CD4-positive, alpha-beta T cell treated with Interleukin-1 beta for 1 hour (primary cell): ENCODE measurements around the gene SKIDA1.
"Not testable (repeated sequence)": the region's sequence is repeated elsewhere in the genome, so short reads cannot be mapped to it uniquely, and the experiment has no call there.

ENCODE experiments used
- DNase-seq, 2 donors: peaks; one replicate each; pipeline ENCODE4 v3.0.0-alpha.2; 2020 to 2022

SKIDA1 gene

DNA sequence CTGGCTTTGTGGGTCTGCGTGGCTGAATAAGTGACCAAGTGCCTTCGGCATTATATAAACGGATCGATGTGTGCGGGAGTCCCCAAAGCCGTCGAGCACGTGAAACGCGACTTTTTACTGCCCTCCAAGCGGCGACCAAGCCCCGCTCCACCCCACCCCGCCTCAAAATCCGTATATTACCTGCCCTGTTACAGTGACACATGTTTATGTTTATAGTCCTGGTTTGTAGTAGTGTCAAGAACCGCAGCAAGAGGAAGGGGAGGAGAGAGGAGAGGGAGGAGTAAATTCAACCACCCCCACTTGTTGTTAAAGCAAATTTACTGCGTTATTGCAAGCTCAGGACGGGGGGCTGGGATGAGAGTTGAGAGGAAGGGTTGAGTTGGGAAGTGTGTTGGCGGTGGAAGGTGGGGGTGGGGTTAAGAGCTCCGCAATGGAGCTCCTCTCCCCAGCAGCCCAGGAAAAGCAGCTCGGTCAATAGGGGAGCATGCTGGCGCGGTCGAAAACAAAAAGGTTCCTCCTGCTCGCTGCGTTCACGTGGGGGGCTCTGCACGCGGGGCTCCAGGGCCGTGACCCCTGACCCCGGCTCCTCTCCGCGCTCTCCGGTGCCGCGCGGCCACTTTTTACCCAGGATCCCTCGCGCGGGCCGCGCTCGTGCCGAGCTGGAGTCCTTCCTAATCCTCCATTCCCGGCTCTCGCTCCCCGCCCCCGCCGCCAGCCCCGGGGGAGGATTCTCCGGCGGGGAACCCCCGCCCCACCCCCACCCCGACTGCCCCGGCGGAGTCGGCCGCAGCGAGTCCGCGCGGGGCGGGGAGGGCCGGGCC is at the start of gene SKIDA1:
Gene SKIDA1 (minus strand): TSS at position 316 of the 821 bp plus-strand sequence. CDS start 7,860 bp downstream, outside the sequence.
- DNase-seq, result peak; percentile 56 to 64

- not testable (repeated sequence) for DNase-seq
Observed at GRCh38 chr10:21574514-21574913, 49.0 kb upstream of the SKIDA1 start.

DNA sequence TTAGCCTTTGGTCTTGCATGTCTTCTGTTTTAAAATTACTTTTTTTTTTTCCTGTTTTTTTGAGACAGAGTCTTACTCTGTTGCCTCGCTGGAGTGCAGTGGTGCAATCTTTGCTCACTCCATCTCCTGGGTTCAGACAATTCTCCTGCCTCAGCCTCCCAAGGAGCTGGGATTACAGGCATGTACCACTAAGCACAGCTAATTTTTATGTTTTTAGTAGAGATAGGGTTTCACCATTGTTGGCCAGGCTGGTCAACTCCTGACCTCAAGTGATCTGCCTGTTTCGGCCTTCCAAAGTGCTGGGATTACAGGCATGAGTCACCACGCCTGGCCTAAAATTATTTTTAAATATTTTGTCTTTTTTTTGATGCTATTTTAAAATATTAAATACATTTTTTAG is 47.1 kb upstream of the SKIDA1 start:
- no peak for DNase-seq

DNA sequence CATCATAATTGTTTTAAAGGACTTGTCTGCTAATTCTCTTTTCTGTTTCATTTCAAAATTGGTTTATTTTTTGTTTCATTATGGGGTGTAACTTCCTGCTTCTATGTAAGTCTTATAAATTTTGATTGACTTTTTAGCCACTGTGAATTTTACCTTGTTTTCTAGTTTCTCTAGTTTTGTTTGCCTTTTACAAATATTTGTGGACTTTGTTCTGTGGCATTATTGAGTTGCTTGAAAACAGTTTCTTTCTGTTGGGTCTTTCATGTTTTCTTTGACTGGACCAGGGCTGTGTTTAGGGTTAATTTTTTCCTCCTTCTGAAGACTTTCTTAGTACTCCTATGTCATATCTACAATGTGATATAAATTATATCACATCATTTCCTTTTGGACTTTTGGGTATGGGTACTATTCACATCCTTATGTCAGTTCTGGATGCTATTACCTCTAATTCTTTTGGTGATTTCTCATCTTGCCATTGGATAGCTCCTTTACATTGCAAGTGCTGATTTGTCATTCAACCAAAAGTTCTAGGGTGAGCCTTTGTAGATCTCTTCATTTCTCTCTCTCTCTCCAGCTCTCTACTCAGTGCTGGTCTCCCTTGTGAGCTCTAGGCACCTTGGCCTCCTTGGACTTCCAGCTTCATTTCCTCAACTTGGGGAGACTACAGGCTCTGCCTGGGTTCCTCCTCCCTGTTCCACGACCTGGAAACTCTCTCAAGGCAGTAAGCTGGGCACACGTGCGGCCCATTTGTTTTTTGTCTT is 45.5 kb upstream of the SKIDA1 start:
- DNase-seq, result no peak

DNA sequence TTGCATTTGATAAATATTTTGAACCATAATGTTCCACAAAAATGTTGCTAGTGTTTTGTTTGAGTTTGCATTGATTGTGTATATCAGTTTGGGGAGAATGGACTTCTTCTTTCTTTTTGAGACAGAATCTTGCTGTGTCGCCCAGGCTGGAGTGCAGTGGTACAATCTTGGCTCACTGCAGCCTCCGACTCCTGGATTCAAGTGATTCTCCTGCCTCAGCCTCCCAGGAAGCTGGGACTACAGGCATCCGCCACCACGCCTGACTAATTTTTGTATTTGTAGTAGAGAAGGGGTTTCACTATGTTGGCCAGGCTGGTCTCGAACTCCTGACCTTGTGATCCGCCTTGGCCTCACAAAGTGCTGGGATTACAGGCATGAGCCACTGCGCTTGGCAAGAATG is 33.5 kb upstream of the SKIDA1 start:
- DNase-seq, result not testable (repeated sequence)

DNA sequence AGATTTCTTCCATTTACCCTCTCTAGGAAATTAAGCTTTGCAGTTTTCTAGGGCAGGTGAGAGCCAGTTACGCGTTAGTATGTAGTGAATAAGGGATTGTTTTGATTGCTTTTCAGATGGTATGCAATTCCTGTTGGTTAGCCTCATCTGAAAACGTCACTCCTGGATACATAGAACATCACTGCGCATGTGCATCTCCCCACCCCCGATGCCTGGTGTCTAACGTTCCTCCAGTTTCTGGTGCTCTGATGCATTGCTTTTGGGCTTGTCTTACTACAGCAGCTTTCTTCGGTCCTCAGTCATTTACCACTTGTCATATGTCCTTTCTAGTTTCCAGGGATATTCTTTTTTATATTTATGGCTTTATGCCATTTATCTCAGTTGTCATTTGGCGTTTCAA is 31.0 kb upstream of the SKIDA1 start:
- no peak for DNase-seq

GRCh38 chr10:21552638-21553037 is 27.2 kb upstream of the SKIDA1 start:
- no peak for DNase-seq

DNA sequence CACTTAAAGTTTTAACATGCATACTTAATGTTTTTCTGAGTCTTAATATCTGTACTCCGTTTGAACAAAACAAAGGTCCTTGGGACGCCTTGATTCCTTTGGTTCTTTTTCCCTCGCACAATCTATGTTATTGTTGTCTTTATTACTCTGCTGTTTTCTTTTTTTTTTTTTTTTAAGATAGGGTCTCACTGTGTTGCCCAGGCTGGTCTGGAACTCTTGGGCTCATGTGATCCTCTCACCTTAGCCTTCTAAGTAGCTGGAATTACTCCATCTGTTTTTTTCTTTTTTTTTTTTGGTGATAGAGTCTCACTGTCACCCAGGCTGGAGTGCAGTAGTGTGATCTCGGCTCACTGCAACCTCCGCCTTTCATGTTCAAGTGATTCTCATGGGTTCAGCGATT is 21.8 kb upstream of the SKIDA1 start:
- no peak for DNase-seq

- not testable (repeated sequence) for DNase-seq
Observed at GRCh38 chr10:21540701-21541100, 15.2 kb upstream of the SKIDA1 start.

DNA sequence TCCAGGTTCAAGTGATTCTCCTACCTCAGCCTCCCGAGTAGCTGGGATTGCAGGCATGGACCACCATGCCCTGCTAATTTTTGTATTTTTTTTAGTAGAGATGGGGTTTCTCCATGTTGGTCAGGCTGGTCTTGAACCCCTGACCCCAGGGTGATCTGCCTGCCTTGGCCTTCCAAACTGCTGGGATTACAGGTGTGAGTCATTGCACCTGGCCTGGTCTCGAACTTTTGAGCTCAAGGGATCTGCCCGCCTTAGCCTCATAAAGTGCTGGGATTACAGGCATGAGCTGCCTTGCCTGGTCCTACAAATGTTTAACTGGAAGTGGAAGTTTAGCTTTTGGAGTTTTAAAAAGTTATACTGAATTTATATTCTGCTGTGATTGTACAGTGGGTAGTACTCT is 11.4 kb upstream of the SKIDA1 start:
- no peak for DNase-seq

DNA sequence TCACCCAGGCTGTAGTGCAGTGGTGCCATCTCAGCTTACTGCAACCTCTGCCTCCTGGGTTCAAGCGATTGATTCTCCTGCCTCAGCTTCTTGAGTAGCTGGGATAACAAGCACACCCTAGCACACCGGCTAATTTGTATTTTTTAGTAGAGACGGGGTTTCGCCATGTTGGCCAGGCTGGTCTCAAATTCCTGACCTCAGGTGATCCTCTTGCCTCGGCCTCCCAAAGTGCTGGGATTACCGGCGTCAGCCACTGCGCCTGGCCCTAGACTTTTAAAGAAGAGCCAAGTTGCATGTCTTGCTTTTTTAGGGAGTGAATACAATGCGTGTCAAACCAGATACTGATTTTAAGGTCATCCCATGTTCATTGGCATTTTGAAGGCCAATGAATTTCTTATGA is 10.5 kb upstream of the SKIDA1 start:
- not testable (repeated sequence) for DNase-seq

- no peak for DNase-seq
Observed at GRCh38 chr10:21535494-21535965, 10.0 kb upstream of the SKIDA1 start.

DNA sequence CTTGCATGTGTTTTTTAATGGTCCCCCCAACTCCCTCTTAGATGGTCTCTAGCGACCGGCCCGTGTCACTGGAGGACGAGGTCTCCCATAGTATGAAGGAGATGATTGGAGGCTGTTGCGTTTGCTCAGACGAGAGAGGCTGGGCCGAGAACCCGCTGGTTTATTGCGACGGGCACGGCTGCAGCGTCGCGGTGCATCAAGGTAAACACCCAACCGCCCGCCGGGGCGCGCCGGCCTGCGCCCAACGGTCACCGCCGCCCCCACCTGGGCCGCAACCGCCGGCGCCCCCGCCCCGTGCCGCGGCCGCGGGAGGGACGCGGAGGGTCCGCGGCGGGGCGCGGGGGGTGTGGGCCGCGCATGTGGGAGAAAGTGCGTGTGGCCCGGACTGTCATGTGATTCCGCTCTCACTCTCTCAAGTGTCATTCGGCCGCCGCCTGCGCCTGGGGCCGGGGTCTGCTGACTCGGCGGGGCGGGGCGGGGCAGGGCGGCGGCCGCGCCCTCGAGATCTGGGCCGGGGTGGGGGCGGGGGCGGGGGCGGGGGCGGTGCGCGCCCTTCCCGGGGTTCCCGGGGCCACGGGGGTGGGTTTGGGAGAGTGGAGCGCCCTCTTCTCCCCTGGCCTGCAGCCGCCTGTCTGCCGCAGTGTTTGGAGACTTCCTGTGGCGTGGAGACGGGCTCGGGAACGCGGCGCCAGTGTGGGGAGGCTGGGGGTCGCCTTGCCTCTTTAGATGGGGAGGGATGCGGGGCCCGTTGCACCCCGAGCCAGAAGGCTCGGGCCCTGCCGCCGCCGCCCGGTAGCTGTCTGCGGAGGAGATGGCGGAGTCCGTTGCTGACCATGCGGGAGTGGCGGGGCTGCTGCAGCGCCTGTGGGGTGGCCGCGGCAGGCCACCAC is 9.4 kb upstream of the SKIDA1 start:
- DNase-seq, result peak; percentile 36 to 45

DNA sequence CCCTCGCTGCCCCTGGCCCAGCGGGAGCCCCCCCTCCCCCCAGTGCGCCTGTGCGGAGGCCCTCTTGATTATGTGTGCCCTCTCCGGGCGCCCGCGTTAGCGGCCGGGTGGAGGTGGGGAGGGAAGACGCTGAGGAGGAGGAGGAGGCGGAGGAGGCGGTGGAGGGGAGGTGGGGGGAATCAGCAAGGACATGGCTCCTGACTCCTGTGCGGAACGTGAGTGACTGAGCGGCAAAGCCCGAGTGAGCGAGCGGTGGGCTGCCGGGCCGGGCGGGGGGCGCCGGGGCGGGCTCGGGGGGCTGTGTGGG is 8.8 kb upstream of the SKIDA1 start:
- DNase-seq, result no peak

DNA sequence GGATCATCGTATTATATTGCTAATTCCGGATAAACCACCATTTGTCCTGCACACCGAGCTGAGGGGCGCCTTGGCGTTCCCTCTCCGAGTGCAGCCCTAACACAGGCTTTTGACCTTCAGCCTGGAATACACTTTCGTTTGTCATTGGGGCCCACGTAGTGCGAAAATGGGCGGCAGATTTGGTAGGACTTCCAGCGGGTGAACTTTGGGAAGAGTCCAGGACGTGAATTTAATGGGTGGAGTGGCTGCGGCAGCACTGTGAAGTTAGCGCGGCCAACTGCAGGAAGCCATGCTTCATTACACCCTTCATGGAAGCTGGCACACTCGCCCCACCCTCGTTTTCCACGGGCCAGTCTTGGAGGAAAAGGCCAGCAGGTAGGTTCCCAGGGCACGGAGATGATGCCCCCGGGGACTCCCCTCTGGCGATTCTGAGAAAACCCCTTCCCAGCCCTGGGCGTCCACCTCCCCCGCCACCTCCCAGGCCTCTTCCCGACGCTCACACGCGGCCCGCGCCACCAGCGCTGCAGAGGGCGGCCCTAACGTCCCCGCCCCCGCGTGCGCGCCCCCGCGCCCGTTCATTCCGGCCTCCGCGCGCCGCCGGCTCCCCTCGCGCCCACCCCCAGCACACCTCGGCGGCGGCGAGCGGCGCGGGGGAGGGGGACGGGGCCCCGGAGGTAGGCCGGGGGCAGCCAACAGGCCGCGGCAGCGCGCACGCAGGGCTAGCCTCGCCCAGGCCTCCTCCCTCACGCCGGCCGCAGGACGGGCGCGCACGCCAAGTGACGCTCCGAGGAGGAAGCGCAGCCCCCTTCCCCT is 8.2 kb upstream of the SKIDA1 start, which contains the start of gene MLLT10:
Gene MLLT10 (plus strand): TSS at position 766 of the 813 bp plus-strand sequence. CDS start 413 bp downstream, outside the sequence.
- DNase-seq, result peak; percentile 93 to 94

DNA sequence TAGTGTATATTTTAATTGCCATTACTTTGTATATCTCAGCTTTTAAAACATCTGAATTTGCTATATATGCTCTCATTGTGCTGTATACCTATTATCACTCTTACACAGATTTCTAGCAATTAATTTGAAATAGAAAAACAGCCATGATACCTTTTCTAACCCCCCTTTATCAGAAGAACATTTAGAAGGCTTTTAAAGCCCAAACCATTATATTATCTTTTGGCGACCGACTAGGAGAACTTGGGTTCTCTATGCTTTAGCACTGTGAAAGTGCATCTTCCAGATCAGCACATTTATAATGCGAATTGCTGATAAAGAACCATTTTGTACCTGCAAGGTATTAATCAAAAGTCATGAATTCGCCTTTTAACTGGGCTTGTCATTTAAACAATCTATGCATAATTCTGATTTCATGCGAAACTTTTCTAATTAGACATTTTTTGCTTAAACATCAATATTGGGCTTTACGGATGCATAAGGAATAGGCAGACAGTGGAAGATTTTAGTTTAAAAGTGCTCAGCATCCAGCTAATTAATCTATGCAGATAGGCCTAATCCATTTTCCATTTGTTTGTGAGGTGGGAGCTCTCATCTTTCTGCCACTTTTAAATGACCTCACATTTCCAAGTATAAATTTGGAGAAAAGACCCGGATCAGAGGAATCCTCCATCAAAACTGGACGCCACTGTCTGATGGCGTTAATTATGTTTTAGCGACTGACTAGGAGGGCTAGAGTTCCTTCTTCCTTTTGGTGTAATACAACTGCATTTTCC is 7.4 kb upstream of the SKIDA1 start:
- DNase-seq, result no peak

- no peak for DNase-seq
Observed at GRCh38 chr10:21531164-21531563, 5.7 kb upstream of the SKIDA1 start.

GRCh38 chr10:21530641-21531040 is 5.2 kb upstream of the SKIDA1 start:
- no peak for DNase-seq

DNA sequence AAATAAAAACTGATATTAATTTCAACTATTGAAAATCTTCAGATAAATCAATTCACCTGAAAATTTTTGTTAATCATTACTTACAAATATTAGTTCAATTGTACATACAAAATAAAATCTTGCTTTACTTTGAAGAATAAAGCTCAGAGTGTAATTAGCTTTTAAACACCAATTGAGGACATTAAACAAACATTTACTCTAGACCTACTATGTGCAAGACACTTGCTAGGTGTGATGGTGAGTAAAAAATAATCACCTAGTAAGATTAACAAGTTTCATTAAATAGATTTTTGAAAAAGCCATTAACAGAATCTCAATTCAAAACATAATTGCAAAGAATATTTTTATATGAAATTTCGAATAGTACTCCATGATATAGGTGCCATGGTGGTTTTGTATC is 4.7 kb upstream of the SKIDA1 start:
- DNase-seq, result no peak

DNA sequence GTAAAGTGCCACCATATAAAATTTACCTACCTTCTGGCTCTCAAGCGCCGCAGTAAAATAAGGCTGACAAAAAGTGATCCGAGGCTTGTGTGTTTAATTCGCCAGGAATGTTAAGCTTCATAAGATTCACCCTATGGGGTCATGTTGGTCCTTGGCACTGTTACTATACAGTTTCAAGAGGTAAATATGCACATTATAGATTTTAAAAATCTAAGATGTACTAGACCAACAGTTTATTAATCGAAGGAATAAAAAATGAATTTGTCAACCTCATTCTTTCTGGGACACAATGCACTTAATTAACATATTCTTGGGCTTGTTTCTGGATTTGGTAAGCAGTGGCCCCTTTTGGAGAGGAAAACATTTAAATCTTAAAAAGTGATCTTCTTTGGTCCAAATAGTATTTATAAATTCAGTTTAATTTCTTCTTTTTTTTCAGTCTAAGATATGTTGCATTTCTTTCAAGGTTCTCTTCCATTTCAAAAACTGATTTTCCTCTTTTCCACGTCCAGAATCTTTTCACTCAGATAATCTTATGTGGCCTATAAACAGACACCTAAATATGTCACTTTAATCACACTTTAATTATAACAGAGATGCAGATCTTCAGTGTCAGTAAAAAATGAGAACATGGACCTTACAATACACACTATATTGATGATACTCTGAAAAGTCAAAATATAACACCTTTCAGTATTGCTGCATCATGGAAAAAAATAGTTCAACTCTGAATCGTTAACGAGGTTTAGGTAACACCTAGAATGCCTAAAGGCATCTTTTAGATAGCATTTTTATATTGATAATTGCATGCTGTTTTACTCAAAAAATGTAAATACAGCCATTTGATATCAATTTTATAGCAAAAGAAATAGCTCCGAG is 3.8 kb upstream of the SKIDA1 start:
- no peak for DNase-seq
